Choroid plexus epithelial cell (primary cell): ENCODE measurements around the gene RHOV.

Experiments
- DNase-seq: peaks from one replicate; pipeline ENCODE4 v3.0.0-alpha.2; 2010; ENCODE audit warnings: low read depth
- H3K4me3 ChIP-seq: 2 replicates; pipeline ENCODE4 v1.5.1; 2011; ENCODE audit warnings: low read depth, mild to moderate bottlenecking, control low read depth, low read length, moderate library complexity
- TF ChIP-seq, protein P1 (sequence below): conservative IDR thresholded peaks from 2 replicates; pipeline ENCODE4 v1.5.1; 2011; ENCODE audit warnings: low read depth, mild to moderate bottlenecking, control low read depth, inconsistent platforms, low read length, moderate library complexity

Gene RHOV

DNA sequence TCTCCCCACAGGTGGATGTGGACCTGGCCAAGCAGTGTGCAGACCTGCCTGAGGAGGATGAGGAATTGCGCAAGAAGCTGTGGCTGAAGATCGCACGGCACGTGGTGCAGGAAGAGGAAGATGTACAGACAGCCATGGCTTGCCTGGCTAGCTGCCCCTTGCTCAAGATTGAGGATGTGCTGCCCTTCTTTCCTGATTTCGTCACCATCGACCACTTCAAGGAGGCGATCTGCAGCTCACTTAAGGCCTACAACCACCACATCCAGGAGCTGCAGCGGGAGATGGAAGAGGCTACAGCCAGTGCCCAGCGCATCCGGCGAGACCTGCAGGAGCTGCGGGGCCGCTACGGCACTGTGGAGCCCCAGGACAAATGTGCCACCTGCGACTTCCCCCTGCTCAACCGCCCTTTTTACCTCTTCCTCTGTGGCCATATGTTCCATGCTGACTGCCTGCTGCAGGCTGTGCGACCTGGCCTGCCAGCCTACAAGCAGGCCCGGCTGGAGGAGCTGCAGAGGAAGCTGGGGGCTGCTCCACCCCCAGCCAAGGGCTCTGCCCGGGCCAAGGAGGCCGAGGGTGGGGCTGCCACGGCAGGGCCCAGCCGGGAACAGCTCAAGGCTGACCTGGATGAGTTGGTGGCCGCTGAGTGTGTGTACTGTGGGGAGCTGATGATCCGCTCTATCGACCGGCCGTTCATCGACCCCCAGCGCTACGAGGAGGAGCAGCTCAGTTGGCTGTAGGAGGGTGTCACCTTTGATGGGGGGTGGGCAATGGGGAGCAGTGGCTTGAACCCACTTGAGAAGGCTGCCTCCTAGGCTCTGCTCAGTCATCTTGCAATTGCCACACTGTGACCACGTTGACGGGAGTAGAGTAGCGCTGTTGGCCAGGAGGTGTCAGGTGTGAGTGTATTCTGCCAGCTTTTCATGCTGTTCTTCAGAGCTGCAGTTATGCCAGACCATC lies 28.8 kb upstream of the RHOV start:
- H3K4me3 ChIP-seq: no peak overlapping the region
- TF ChIP-seq, protein P1, sequence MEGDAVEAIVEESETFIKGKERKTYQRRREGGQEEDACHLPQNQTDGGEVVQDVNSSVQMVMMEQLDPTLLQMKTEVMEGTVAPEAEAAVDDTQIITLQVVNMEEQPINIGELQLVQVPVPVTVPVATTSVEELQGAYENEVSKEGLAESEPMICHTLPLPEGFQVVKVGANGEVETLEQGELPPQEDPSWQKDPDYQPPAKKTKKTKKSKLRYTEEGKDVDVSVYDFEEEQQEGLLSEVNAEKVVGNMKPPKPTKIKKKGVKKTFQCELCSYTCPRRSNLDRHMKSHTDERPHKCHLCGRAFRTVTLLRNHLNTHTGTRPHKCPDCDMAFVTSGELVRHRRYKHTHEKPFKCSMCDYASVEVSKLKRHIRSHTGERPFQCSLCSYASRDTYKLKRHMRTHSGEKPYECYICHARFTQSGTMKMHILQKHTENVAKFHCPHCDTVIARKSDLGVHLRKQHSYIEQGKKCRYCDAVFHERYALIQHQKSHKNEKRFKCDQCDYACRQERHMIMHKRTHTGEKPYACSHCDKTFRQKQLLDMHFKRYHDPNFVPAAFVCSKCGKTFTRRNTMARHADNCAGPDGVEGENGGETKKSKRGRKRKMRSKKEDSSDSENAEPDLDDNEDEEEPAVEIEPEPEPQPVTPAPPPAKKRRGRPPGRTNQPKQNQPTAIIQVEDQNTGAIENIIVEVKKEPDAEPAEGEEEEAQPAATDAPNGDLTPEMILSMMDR: no peak
- peak; percentile 51 for DNase-seq

DNA sequence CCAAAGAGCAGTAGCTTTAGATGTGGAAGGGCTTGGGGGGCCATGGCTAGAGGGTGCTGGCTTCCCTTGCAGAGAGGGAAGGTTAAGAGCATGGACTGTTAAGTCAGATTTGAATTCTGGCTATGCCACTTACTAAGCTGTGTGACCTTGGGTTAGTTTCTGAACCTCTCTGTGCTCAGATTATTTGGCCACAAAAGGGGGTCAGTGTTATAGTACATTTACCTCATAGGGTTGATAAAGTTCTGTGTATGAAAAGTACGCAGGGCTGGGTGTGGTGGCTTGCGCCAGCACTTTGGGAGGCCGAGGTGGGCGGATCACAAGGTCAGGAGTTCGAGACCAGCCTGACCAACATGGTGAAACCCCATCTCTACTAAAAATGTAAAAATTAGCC lies 27.0 kb upstream of the RHOV start:
- TF ChIP-seq, protein P1: no peak
- no peak for DNase-seq
- H3K4me3 ChIP-seq: no peak overlapping the region

DNA sequence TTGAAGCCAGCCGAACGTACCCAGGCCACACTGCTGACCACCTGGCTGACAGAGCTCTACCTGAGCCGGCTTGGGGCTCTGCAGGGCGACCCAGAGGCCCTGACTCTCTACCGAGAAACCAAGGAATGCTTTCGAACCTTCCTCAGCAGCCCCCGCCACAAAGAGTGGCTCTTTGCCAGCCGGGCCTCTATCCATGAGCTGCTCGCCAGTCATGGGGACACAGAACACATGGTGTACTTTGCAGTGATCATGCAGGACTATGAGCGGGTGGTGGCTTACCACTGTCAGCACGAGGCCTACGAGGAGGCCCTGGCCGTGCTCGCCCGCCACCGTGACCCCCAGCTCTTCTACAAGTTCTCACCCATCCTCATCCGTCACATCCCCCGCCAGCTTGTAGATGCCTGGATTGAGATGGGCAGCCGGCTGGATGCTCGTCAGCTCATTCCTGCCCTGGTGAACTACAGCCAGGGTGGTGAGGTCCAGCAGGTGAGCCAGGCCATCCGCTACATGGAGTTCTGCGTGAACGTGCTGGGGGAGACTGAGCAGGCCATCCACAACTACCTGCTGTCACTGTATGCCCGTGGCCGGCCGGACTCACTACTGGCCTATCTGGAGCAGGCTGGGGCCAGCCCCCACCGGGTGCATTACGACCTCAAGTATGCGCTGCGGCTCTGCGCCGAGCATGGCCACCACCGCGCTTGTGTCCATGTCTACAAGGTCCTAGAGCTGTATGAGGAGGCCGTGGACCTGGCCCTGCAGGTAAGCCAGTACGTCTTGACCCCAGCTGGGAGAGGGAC lies 26.4 kb upstream of the RHOV start:
- TF ChIP-seq, protein P1: no peak
- no peak for DNase-seq
- H3K4me3 ChIP-seq: no peak overlapping the region

DNA sequence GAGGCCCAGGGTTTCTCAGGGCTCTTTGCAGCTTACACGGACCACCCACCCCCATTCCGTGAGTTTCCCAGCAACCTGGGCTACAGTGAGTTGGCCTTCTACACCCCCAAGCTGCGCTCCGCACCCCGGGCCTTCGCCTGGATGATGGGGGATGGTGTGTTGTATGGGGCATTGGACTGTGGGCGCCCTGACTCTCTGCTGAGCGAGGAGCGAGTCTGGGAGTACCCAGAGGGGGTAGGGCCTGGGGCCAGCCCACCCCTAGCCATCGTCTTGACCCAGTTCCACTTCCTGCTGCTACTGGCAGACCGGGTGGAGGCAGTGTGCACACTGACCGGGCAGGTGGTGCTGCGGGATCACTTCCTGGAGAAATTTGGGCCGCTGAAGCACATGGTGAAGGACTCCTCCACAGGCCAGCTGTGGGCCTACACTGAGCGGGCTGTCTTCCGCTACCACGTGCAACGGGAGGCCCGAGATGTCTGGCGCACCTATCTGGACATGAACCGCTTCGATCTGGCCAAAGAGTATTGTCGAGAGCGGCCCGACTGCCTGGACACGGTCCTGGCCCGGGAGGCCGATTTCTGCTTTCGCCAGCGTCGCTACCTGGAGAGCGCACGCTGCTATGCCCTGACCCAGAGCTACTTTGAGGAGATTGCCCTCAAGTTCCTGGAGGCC lies 25.6 kb upstream of the RHOV start:
- DNase-seq: no peak
- TF ChIP-seq, protein P1: no peak
- H3K4me3 ChIP-seq: no peak overlapping the region

DNA sequence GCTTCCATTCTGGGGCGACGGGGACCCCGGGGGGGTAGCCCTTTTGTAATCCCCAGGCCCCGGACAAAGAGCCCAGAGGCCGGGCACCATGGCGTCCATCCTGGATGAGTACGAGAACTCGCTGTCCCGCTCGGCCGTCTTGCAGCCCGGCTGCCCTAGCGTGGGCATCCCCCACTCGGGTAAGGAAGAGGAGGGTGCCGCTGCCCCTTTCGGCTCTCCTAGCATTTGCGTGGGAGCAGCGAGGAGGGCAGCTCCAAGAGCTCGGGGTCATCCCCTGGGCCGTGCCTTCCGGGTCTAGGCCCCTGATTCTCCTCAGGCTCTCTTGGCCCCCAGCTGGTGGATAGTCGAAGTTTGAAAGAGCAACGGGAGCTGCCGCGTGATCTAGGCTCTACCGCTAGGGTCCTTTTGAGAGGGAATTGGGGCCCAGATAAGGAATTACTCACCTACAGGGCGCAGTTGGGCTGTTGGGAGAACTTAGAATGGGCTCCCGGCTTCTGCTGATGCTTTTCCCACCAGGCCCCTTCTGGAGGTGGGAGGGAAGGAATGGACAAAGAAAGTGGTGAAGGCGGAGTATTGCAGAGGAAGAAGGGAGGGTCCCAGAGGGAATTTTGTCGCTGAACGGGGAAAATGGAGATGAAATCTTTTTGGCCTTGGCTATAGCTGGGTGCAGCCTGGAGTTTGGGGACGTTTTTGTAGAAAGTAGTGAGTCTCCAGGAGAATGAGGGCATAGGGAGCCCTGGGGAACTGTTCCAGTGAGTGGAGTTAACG lies 20.8 kb upstream of the RHOV start:
- TF ChIP-seq, protein P1: peak; percentile 69
- peak overlapping the region; percentile 97 for H3K4me3 ChIP-seq
- DNase-seq: peak; percentile 80

DNA sequence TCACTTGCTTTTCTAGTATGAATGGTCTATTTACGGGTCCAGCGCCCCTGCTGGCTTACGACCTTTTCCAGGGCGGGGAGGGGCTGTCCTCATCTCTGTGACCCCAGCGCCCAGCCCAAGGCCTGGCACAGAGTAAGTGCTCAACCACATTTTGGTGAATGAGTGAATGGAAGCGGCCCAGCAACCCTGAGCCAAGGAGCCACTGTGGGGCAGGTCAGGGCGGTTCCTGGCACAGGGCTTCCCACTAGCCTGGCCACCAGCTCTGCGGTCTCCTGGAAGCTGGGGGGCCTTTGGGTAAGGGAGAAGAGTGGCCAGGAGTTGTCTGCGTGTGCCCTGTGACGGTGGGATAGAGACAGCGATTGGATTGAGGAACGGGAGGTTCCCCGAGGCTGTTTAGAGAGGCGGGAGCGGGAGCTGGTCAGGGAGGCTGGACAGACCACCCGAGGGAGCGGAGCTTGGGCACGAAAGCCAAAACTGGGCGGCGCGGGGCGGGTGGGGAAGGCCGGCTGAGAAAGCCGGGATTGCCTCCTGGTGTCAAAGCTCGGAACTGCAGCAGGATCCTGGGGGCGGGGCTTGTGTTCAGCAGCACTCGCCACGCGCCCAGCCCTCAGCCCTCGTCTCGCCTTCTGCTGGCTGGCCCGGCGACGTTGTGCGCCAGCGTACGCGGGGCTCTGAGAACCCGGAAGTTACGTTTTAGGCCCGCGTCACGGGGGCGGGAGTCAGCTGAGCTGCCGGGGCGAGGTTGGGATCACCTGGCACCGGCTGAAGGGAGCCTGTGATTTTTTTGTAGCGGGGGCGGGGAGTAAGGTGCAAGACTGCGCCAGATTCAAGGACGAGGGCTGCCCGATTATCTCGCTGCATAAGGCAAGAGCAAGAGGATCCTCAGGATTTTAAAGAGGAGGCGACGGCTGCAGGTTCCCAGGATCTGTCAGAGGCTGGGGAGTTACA lies 20.0 kb upstream of the RHOV start, which contains the start of gene VPS18:
TSS of gene VPS18 (plus strand) at position 718 of the 948 bp plus-strand sequence. CDS start 319 bp downstream, outside the sequence.
- peak within 1 kb of the TSS; percentile 97 for H3K4me3 ChIP-seq
- DNase-seq: peak; percentile 99
- TF ChIP-seq, protein P1: peak; percentile 82
